GM12875 (cell line): ENCODE results near the gene GDAP1L1.

Experiments used
- H3K4me3 ChIP-seq: one replicate; pipeline ENCODE4 v1.5.1; 2011; ENCODE audit warnings: low read depth, low read length, control low read depth
- CTCF ChIP-seq: IDR thresholded peaks from 2 replicates; pipeline ENCODE4 v1.5.1; 2011; ENCODE audit warnings: low read depth, mild to moderate bottlenecking, control low read depth, inconsistent platforms, low read length, moderate library complexity, borderline replicate concordance; ENCODE audit not compliant: insufficient read depth

The GDAP1L1 gene

GRCh38 chr20:44302026-44302669 lies 55.0 kb downstream of the GDAP1L1 start:
- H3K4me3 ChIP-seq, result no peak overlapping the region

GRCh38 chr20:44302736-44303135 lies 55.6 kb downstream of the GDAP1L1 start:
- no peak for TF ChIP-seq CTCF
- no peak overlapping the region for H3K4me3 ChIP-seq

More at GRCh38 chr20:44302026-44302669, 55.0 kb downstream of the GDAP1L1 start:
- no peak for TF ChIP-seq CTCF

- no peak overlapping the region for H3K4me3 ChIP-seq
- TF ChIP-seq CTCF, result no peak
Measured at GRCh38 chr20:44304383-44304782, 57.3 kb downstream of the GDAP1L1 start.

- H3K4me3 ChIP-seq, result no peak overlapping the region
- TF ChIP-seq CTCF, result no peak
Measured at GRCh38 chr20:44306927-44307326, 59.8 kb downstream of the GDAP1L1 start.

- peak overlapping the region; percentile 67 for H3K4me3 ChIP-seq
- TF ChIP-seq CTCF, result no peak
Measured at GRCh38 chr20:44309763-44310663, 62.9 kb downstream of the GDAP1L1 start.

- peak within 1 kb of the TSS; percentile 67 for H3K4me3 ChIP-seq
- TF ChIP-seq CTCF, result peak; percentile 98
Measured at GRCh38 chr20:44310664-44311639, 63.8 kb downstream of the GDAP1L1 start, which contains the start of gene FITM2. FITM2 (minus strand) TSS chr20:44311202; CDS start chr20:44311148, 54 bp downstream.
